Lower leg skin (tissue), 3 donors: Measurements from ENCODE around the gene ATAD2B.

Experiments
- POLR2A ChIP-seq, 2 donors: fragments of 450-650 bp; IDR thresholded peaks; one replicate each; pipeline ENCODE4 v1.6.1; 2016 to 2017; ENCODE audit warnings: antibody characterized with exemption in 2 of 2, mild to moderate bottlenecking in 1 of 2, moderate library complexity in 1 of 2
- TF ChIP-seq, protein P1 (sequence below), 3 donors: fragments of 450-650 bp; IDR thresholded peaks; one replicate each; pipeline ENCODE4 v1.5.1; 2016; ENCODE audit warnings: antibody characterized with exemption in 3 of 3, mild to moderate bottlenecking in 3 of 3, moderate library complexity in 2 of 3

DNA sequence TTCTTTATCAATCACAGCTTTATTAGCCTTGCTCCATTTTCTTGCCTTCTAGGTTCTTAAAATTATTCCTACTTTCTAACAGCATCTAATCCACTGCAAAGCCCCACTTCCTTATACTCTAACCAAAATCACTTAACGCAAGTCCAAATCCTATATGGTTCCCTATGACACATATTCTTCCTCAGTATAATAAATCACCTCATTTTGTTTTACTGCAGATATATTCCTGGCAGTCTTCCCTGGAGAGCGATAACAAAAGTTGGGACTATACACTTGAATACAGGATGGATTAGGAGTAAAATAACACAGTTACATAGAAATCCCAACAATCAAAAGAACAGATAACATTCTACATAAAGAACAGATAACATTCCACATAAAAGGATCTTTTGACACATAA is 144.8 kb downstream of the ATAD2B start:
- TF ChIP-seq, protein P1, sequence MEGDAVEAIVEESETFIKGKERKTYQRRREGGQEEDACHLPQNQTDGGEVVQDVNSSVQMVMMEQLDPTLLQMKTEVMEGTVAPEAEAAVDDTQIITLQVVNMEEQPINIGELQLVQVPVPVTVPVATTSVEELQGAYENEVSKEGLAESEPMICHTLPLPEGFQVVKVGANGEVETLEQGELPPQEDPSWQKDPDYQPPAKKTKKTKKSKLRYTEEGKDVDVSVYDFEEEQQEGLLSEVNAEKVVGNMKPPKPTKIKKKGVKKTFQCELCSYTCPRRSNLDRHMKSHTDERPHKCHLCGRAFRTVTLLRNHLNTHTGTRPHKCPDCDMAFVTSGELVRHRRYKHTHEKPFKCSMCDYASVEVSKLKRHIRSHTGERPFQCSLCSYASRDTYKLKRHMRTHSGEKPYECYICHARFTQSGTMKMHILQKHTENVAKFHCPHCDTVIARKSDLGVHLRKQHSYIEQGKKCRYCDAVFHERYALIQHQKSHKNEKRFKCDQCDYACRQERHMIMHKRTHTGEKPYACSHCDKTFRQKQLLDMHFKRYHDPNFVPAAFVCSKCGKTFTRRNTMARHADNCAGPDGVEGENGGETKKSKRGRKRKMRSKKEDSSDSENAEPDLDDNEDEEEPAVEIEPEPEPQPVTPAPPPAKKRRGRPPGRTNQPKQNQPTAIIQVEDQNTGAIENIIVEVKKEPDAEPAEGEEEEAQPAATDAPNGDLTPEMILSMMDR (IDR thresholded peaks at IDR 0.05), result no peak
- TF ChIP-seq POLR2A (IDR thresholded peaks at IDR 0.05), result no peak
